Dedifferentiated amniotic fluid mesenchymal stem cell (primary cell): ENCODE results near the gene DOK7.

Experiments
- DNase-seq: peaks from one replicate; pipeline ENCODE4 v3.0.0-alpha.2; 2016; ENCODE audit errors: extremely low spot score

The DOK7 gene

DNA sequence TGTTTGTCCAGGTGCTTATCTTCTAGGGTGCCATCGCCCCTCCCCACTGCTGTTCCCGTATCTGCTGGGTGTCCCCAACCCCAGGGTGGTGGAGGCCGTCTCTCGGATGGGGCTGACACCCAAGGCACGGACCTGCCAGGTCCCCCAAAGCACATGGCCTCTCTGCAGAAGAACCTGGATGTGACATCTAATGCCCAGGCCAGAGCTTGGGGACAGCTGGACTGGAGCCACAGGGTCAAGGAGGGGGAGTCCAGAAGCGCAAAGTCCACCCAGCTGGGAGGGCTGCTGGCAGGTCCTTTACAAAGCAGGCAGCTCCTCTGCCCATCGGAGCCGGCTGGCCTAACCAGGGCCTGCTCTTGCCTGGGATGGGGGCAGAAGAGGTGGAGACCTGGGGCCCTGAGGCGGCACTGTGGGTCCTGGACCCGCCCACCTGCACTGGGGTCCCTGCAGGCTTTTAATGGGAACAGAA, 751 bp upstream of the DOK7 start:
- DNase-seq = no peak

DNA sequence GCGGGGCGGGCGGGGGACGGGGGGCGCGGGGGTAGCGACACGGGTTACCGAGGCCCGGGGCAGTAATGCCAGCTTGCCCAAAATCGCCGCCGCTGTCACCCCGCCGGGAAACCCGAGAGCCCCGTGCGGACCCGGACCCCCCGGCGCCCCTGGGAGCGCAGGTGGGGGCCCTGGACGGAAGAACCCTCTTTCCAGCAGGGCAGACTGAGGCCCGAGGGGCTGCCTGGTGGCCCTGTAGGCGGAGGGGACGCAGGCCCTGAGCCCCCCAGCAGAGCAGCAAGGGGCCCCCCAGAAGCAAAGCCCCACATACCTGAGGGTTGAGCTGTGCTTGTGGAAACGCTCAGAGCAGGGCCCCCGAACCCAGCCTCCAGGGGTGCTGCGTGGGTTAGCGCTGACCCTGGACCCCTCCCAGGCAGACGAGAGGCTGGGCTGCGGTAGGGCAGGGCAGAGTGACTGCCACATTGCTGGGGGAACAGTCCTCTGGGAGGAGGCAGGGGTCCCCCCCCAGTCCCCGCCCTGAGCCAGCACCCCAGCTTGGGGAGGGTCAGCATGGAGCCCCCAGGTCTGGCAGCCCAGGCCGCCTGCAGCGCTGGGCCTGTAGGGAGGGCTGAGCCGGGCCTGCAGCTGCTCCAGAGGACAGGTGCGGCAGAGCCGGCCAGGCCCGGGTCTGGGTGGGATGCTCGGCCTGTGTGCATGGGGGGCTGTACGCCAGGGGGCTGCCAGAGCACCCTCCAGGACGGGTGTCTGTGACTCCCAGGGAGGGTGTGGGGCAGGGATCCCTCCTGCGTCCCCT, 646 bp downstream of the DOK7 start:
- DNase-seq = no peak

DNA sequence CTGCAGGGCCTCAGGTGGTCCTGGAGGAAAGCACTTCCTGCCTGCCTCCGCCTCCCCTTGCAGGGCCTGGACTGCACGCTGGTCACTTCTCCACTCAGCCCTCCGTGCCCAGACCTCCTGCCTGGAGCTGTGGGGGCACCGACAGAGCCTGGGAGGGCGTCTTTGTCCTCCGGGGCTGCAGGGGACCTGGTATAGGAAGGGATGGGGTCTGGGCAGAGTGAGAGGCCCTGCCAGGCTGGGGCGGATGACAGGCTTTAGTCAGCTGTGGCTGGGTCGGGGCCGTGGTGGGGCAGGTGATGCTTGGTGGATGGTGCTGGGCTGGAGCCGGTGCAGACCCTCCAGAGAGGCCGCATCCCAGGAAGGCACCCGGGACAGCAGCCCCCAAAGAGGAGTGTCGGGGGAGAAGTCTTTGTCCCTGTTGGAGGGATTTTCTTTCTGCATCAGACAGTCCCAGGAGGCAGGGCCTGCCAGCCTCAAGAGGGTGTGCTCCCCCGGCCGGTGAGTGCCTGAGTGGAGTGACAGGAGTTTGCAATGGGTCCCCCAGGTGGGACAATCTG, 1.3 kb downstream of the DOK7 start:
- no peak for DNase-seq

DNA sequence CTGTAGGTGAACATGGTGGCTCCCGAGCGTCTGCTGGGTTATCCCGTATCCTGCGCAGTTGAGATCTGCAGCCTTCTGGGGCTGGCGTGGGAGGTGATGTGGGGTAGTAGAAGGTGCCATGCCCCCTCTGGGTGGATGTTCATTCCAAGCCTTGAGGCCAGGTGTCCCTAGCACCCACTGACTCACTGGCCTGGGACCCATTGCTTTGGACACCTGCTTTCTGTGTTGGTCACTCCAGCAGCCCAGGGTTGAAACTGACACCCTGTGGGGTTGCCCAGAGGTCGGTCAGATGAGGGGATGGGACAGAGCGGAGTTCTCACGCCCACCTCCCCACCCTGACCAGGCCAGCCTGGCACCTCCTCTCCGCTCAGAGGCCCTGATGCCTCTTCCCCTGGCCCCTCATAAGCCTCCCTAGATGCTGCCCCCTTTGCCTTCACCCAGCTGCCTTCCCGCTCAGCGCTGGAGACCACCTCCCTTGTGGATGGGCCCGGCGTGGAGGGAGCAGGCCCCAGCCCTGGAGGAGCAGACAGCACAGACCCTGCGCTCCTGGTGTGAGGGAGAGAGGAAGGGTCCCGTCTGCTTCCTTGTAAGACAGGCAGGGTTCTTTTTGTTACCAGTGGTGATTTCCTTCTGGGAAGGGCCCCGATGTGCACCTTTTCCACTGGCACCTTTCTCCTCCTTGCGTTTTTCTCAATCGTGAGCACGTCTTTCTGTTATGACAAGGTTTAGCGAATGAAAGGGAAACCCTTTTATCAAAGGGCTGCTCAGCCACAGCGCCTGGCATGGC, 2.0 kb downstream of the DOK7 start:
- no peak for DNase-seq

DNA sequence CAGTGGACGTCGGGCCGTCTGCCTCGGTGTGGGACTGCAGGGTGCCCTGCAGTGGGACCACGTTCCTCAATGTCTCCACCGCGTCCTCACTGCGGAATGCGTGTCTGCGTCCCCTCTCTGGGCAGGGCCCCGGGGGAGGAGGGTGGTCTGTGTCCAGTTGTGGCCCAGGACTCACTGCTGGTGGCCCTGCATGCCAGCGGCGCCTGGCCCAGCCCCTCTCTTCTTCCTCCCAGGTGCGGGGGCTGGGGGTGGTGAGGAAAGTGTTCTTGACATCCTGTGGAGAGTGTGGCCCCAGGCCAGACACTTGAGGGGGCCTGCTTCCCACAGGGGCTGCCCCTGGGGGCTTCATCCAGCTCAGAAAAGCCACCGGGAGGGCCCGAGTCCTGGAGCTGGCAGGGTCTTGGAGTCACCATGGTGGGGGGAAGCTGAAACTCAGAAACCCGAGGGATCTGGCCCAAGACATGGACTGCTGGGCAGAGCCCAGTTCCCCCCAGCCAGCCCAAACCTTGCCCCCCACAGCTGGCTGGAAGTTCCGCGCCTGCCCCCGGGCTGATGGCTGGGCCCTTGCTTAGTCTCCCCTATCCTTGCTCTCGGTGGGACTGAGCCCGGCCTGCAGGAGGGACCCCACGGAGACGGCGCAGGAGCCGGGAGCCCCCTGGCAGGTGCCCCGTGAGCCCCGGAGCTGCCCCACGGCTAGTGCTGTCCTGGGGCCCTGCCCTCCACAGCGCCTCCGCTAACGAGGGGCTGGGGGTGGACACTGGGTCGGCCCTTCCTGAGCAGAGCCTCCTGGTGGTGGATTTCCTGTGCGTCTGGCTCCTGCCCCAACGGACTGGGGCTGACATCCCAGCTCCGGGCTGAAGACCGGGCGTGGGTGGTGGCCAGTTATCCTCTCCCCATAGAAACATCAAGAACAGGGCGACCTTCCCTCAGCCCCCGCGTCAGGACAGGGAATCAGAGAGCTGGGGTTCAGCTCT, 2.9 kb downstream of the DOK7 start:
- DNase-seq = no peak

DNA sequence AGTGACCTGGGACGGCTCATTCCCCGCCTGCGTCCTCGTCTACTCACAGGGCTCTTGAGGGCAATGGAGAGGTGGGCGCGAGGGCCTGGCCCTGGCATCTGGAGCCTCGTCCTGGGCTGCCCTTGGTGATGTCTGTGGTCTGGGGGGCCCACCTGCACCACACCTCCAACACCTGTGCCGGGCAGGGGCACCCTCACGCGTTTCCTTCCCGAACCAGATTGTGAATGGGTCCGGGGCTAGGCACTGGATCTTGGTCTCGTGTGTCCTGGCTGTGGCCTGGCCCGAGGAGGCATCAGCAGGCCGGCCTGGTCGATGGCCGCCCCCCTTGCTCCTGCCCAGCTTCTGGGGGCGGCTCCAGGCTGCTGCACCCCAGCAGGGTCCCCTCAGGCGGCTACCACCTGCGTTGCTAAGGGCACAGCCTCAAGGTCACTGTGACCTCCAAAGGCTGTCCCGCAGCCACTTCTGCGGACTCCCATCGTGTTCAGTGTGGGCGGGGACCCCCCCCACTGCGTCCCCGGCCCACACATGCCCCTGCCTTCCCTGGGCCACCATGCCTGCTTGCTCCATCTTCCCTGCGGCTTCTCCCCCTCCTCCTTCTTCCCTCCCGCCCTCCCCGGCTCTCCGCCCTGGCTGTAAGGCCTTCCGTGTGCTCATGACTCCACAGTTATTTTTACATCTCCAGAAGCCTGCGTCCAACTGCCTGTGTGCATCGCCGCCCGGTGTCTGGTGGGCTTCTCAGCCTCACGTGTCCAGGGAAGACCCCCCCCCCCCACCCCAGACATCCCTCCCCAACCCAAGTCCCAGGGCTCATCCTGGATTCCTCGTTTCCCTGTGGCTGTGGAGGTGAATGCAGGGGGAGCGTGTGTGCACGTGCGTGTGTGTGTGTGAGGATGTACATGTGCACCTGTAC, 3.8 kb downstream of the DOK7 start:
- no peak for DNase-seq

DNA sequence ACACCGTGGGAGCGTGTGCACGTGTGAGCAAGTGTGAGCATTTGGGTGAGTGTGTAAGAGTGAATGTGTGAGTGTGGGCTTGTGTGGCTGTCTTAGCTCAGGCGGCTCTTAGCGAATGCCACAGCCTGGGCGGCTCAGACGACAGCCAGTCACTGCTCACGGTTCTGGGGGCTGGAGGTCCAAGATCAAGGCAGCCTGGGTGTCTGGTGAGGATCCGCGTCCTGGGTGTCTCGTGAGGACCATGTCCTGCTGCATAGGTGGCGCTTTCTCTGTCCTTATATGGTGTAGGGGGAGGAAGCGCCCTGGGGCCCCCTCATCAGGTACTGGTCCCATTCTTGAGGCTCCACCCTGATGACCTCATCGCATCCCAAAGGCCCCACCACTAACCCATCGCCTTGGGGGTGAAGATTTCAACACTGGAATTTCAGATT, 4.5 kb downstream of the DOK7 start:
- DNase-seq = no peak

DNA sequence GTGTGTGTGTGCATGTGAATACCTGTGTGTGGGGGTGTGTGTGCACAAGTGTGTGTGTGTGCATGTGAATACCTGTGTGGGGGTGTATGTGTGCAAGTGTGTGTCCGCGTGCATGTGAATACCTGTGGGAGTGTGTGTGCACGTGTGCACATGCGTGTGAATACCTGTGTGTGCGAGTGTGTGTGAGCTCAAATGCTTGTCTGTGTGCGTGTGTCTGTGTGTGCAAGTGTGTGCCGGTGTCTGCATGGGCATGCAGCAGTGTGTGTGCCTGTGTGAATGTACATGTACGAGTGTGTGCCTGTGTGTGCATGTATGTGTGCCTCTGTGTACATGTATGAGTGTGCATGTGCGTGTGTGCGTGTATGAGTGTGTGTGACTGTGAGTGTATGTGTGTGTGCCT, 5.0 kb downstream of the DOK7 start:
- DNase-seq = no peak

DNA sequence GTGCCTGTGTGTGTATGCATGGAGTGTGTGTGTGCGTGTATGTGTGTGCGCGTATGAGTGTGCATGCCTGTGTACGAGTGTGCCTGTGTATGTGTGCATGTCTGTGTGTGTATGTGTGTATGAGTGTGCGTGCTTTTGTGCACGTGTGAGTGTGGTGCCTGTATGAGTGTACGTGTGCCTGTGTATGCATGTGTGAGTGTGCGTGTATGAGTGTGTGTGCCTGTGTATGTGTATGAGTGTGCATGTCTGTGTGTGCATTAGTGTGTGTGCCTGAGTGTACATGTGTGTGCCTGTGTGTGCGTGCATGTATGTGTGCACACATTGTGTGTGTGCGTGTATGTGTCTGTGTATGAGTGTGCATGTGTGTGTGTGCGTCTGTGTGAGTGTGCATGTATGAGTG, 5.7 kb downstream of the DOK7 start:
- DNase-seq = no peak

DNA sequence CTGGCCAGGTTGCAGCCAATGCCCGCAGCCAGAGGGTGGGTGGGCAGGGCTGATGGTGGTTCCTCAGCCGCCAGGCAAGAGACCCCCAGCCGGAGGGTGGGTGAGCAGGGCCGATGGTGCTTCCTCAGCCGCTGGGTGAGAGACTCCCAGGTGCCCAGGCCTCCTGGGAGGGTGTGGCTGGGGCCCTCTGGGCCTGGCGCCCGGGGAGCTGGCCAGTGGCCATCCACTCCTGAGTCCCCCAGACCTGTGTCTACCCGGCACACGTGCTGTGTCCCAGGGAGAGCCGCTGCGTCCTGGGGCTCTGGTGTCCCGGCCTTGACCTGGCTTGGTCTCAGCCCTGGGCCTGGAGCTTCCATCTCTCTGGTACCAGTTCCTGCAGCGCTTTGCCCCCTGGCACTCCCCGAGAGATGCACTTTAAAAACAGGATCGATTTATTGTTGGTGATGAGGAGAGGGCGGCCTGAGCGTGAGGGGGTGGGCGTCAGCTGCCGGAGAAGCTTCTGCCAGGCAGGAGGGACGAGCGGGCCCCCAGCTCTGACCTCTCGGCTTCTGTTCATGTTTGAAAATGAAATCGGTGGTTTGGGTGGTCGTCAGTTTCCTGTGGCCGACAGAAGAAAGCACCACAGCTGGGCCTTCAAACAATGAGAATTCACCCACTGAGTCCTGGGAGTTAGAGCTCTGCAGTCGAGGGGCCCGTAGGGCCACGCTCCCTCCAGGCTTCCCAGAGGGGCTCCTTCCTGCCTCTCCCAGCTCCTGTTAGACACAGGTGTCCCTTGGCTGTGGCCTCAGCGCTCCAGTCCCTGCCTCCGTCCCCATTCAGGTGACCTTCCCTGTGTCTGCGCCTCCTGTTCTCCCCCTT, 6.5 kb downstream of the DOK7 start:
- DNase-seq = no peak

DNA sequence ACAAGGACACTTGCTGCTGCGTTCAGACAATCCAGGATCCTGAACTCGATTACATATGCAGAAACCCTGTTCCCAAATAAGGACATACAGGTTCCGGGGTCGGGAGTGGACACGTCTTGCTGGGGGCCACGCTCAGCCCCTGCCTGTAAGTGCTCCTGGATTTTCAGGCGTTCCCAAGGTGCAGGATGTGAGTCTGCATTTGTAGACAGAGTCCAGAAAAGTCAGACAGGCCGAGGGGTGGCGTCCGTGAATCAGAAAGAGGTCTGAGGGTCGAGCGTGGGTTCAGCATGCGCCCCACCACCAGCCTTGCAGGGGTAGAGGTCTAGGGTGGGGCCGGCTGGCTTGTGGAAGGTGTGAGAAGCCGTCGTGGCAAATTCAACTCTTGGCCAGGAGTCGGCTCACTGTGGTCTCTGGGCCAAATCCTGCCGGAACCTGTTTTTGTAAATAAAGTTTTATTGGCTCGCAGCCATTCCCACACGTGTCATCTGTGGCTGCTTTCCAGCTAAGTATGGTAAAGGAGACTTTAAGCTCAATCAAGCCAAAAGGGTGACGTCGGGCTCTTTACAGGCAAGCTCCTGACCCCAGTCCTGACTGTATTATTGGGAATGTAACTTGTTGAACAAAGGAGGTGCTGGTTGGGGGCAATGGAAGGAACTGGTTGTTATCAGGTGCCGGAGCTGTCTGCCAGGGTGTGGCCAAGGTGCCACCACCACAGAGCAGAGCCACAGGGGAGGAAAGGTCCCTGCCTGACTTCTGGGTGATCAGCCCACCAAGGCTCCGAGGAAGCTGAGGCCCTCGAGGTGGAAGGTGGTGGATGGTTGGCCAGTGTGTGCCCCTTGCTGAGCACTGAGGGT, 7.4 kb downstream of the DOK7 start:
- DNase-seq = no peak

DNA sequence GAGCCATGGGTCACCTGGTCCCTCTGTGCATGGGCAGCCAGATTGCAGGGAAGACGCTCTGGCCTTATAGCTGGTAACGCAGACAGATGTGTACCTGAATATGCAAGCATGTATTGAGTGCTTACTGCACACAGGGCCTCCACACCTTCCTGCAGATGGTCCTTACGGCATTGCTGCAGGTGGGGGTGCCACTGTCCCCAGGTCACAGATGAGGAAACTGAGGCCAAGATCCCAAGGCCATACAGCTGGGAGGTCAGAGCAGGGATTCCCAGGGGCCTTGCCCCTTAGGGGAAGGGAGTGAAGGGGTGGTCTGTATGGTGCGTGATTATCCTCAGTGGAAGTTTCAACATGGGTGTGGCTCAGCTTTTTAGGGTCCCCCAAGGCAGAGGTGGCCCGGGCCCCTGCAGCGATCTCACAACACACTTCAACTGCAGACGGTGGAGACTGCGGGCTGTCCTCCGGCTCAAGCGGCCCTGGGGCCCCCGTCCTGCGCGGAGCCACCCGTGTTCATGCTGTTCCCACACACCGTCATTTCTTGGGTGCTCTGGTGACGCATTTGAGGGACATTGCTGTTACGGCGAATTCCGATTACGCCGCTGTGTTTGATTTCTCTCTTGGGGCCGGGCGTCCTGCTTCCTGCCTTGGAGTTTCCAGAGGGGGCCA, 8.1 kb downstream of the DOK7 start:
- no peak for DNase-seq

DNA sequence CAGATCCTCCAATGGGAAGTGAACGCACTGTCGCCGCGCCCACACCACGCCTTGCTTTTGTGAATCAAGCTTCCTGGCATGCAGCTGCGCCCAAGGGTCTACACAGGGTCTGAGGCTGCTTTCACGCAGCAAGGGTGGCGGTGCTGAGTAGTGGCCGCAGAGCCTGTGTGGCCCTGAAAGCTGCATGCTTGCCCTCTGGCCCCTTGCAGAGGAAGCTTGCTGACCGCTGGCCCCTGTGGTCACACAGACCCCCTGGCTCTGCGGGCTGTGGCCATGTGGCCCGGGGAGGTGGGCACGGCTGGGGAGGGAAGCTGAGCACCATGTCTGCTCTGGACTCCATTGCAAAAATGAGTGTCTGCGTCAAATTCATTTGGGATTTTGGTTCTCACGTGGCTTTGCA, 8.8 kb downstream of the DOK7 start:
- no peak for DNase-seq

DNA sequence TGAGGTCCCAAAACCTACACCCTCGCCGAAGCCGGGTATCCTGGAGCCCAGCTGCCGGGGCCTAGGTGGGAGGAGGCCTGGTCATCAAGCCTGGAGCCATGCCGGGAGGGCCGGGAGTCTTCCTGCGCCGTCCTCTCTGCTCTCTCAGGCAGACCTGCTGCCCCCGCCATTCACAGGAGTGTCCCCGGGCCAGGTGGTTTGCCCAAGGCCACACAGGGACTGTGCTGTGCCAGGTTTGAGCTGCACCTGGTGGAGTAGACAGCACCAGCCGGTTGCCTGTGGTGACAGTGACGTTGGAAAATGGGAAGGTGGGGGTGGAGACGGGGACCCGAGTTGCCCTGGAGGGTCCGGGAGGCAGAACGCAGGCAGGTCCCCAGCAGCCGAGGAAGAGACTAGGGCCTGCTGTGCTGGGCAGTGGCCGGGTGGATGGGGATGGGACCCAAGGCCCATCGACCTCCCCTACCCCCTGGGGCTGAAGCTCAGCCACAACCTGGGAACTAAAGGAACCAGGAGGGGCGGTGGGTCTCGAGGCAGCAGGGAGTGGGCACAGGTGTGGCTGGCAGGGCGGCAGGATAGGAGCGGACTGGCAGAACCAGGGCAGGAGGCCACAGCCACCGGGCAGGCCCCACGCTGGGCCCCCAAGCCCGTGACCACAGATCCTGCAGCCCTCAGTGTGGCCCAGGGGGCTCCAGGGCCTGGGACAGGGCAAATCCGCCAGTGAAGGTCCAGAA, 9.5 kb downstream of the DOK7 start:
- no peak for DNase-seq

DNA sequence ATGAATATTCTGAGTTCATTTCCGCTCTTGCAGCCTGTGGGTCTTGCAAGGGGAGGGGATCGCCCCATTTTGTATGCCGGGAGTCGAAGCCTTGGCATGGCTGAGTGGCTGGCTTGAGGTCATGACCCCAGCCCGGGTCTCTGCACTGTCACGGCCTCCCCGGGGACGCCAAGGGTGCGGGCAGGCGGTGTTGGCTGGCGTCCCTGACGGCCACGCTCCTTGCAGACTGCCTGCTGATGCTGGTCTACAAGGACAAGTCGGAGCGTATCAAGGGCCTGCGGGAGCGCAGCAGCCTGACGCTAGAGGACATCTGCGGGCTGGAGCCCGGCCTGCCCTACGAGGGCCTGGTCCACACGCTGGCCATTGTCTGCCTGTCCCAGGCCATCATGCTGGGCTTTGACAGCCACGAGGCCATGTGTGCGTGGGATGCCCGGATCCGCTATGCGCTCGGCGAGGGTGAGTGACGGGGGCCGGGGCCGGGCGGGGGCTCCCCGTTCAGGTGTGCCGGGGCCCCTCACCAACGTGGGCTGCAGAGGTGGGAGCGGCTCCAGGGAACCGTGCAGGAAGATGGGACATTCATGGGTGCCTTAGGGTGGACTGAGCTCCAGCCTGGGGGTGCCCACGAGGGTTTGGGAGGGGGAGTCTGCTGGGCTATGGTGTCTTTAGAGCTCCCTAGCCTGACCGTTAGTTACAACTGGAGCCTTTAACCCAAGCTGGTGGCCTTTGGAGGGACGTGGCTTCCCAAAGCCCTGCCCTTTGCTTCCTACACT, 10.3 kb downstream of the DOK7 start:
- no peak for DNase-seq

DNA sequence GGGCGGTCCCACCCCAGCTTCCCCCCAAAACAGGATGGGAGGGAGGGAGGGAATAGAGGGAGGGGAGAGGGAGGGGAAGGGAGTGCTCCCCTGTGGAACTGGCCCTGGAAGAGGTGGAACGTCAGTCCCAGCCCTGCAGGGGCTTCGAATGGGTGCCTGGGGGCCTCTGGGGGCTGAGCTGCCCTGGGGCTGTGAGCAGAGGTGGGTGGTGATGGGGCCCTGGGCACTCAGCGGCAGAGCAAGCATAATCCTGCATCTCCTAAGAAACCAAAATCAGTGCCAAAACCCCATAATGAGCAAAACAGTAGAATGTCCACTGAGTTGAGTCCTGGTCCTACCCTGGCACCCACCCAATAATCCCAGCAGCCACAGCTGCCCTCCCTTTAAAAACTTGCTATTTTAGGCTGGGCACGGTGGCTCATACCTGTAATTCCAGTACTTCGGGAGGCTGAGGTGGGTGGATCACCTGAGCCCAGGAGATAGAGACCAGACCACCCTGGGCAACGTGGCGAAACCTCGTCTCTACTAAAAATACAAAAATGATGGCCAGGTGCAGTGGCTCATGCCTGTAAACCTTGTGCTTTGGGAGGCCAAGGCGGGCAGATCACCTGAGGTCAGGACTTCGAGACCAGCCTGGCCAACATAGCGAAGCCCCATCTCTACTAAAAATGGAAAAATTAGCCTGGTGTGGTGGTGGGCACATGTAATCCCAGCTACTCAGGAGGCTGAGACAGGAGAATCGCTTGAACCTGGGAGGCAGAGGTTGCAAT, 11.1 kb downstream of the DOK7 start:
- no peak for DNase-seq
